Measurements from ENCODE around the gene PKHD1. TPM values are rescaled to one million over a fixed set of nuclear protein-coding genes. Genes with fewer than 3 reads are reported as not detected.

The PKHD1 gene
- total RNA-seq, 4 donors from 2014 or later, result 0.04 to 0.32 (median 0.22) TPM; not detected in 1

DNA sequence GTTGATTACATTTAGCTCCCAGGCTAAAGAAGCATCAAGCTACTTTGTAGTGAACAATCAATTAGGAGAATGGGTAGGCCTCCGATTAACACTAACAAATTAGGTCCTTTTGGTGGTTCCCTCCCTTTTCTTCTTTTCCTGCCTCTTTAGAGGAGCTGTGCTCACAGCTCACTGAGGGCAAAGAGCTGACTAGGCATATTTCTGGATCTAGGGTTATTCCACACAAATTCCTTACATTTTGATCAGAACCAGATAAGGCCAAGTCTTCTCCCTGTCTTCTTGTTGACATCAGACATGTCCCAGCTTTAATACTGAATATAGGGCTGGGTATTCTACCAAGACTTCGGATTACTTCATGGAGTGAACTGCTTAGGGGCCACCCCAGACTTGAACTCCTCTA is 119.1 kb downstream of the PKHD1 start:
- H3K4me3 ChIP-seq (ENCODE audit: low read depth, poor library complexity, severe bottlenecking), result no peak overlapping the region
- DNase-seq (ENCODE audit: low spot score in 2 of 2), result no peak
- 72 to 85% methylated on average over 2 of the region's 2 CpGs for WGBS, 2 donors
- TF ChIP-seq CTCF (IDR thresholded peaks at IDR 0.05) (no peak), POLR2A (IDR thresholded peaks at IDR 0.05) (no peak)
- intact Hi-C loops (cut with DNase I; ENCODE audit: low total_unique reads), result loop anchor here (10.0 kb wide), 1 partner anchor 133 kb away; no protein-coding TSS in a partner anchor

DNA sequence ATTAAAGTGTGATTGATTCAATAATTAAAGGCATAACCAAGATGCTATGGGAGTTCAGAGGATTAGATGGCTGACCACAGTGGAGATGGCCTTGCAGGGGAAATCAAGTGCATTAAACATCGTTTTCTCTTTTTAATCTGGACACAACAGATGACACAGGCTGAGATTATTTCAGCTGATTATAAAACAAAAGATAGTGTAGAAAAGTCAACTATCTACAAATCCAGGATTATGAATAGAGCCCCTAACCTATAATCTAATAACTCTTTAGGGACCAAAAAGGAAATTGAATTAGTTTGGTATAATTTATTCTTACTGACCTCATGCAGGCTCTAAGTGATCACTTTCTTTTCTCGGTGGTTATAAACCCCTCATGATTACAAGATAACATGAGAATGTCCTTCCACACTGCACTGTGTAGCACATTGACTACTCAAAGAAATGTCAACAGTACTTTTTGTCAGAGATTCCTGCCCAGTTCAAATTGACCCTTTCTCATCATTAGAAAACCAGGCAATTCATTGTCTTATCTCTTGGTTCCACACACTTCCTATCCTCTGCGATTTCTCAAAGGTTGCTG is 122.1 kb downstream of the PKHD1 start:
- intact Hi-C loops (cut with DNase I; ENCODE audit: low total_unique reads), result loop anchor here (10.0 kb wide), 1 partner anchor 131 kb away; no protein-coding TSS in a partner anchor
- TF ChIP-seq CTCF (IDR thresholded peaks at IDR 0.05) (no peak), POLR2A (IDR thresholded peaks at IDR 0.05) (no peak)
- 72 to 73% methylated on average over 3 of the region's 3 CpGs for WGBS, 2 donors
- no peak overlapping the region for H3K4me3 ChIP-seq (ENCODE audit: low read depth, poor library complexity, severe bottlenecking)
- DNase-seq (ENCODE audit: low spot score in 2 of 2), result no peak

DNA sequence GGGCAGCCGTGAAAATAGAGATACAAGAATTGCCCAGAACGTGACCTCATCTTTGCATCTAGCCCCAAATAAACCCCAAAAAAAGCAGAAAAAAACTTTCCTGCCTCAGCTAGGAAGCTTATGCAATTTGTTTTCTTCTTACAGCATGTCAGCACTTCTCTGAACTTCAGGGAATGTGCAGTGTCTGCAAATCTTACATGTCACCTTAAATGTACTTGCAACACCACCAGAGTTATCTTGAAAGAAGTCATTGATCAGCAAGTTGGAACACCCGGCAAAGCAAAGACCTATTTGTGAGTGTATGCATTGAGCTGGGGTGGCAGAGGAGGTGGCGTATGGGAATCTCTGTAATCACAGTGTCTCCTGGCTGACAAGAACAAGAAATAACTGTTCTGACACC is 123.4 kb downstream of the PKHD1 start:
- WGBS, 2 donors, result 73 to 74% methylated on average over 4 of the region's 4 CpGs
- intact Hi-C loops (cut with DNase I; ENCODE audit: low total_unique reads), result loop anchor here (10.0 kb wide), 1 partner anchor 129 kb away; no protein-coding TSS in a partner anchor
- H3K4me3 ChIP-seq (ENCODE audit: low read depth, poor library complexity, severe bottlenecking), result no peak overlapping the region
- TF ChIP-seq CTCF (IDR thresholded peaks at IDR 0.05), result no peak
- TF ChIP-seq POLR2A (IDR thresholded peaks at IDR 0.05), result no peak
- DNase-seq (ENCODE audit: low spot score in 2 of 2), result no peak

GRCh38 chr6:51962354-51962753 is 125.1 kb downstream of the PKHD1 start:
- no peak overlapping the region for H3K4me3 ChIP-seq (ENCODE audit: low read depth, poor library complexity, severe bottlenecking)
- 92% methylated on average over 1 of the region's 1 CpG for WGBS, 2 donors
- TF ChIP-seq CTCF (IDR thresholded peaks at IDR 0.05), result no peak
- TF ChIP-seq POLR2A (IDR thresholded peaks at IDR 0.05), result no peak
- intact Hi-C loops (cut with DNase I; ENCODE audit: low total_unique reads), result loop anchor here (10.0 kb wide), 1 partner anchor 128 kb away; no protein-coding TSS in a partner anchor
- no peak for DNase-seq (ENCODE audit: low spot score in 2 of 2)

GRCh38 chr6:51960419-51960818 is 127.0 kb downstream of the PKHD1 start:
- intact Hi-C loops (cut with DNase I; ENCODE audit: low total_unique reads), result loop anchor here (10.0 kb wide), 1 partner anchor 126 kb away; no protein-coding TSS in a partner anchor
- TF ChIP-seq POLR2A (IDR thresholded peaks at IDR 0.05), result no peak
- no peak for TF ChIP-seq CTCF (IDR thresholded peaks at IDR 0.05)
- H3K4me3 ChIP-seq (ENCODE audit: low read depth, poor library complexity, severe bottlenecking), result no peak overlapping the region
- DNase-seq (ENCODE audit: low spot score in 2 of 2), result no peak
- 38 to 53% methylated on average over 2 of the region's 2 CpGs for WGBS, 2 donors
